ENCODE measurements around the gene IFT74. TPM values are rescaled to one million over a fixed set of nuclear protein-coding genes. Genes with fewer than 3 reads are reported as not detected.

IFT74 gene
- total RNA-seq, 1 experiment from 2014 or later = 16.2 TPM

DNA sequence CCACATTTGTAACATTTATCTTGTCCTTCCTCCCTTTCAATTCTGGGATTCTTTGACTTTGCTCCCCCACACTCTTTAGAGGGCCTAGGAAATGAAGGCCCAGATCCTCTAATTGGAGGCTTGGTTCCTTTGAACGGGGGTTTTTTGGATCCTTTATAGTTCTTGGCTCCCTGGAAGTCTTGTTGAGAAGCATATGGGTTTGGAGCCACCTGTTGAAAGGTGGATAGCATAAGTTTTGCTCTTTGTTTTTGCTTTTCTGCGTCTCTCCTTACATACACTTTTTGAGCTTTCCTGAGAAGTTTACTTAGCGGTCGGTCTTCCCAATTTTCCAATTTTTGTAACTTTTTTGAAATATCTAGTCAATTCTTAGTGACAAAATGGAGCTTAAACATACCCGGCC, 17.8 kb downstream of the IFT74 start:
- Histone ChIP-seq H3K4me1 (ENCODE audit: insufficient read depth, low read length) (peaks cover 3% of the 10 kb centered on the region; the same call in 1 of the 2 replicates), H4K5ac (ENCODE audit: insufficient read length, low read depth, low read length) (no peak overlapping the region), H3K9me3 (ENCODE audit: control insufficient read depth, low read depth, low read length) (no peaks in the 10 kb centered on the region), H3K9ac (ENCODE audit: extremely low read depth, insufficient read length, low read length) (no peak overlapping the region), H3K27me3 (ENCODE audit: insufficient read depth, low read length) (no peaks in the 10 kb centered on the region), H2BK120ac (ENCODE audit: low read depth, low read length, poor library complexity, severe bottlenecking) (no peak overlapping the region), H3K56ac (ENCODE audit: insufficient read length, low read depth, low read length) (no peak overlapping the region), H4K91ac (ENCODE audit: insufficient read length, low read depth, low read length) (no peak overlapping the region), H2BK20ac (ENCODE audit: low read depth, low read length, poor library complexity, severe bottlenecking) (no peak overlapping the region), H3K4ac (ENCODE audit: low read depth, low read length) (no peak overlapping the region), H4K8ac (replicated peaks; ENCODE audit: insufficient read length, low read depth, low read length) (no peak overlapping the region), H2AK5ac (ENCODE audit: insufficient read length, low read length) (no peak overlapping the region), H3K79me1 (ENCODE audit: insufficient read depth, low read depth, low read length, poor library complexity, severe bottlenecking) (no peaks in the 10 kb centered on the region), H3K18ac (ENCODE audit: insufficient read length, low read depth, low read length) (no peak overlapping the region), H3K27ac (ENCODE audit: insufficient read length, low read depth, low read length) (no peak overlapping the region), H2BK15ac (ENCODE audit: low read depth, low read length) (no peak overlapping the region), H4K20me1 (ENCODE audit: control insufficient read depth, insufficient read depth, insufficient read length) (no peaks in the 10 kb centered on the region), H3K23ac (ENCODE audit: insufficient read length, low read depth, low read length) (no peak overlapping the region), H3K23me2 (ENCODE audit: insufficient read length, low read depth, low read length, poor library complexity, severe bottlenecking) (no peaks in the 10 kb centered on the region), H2BK5ac (ENCODE audit: insufficient read length, low read length) (no peak overlapping the region), H3K14ac (ENCODE audit: insufficient read depth, low read length) (no peak overlapping the region), H3T11ph (ENCODE audit: low read length) (no peak overlapping the region), H3K4me2 (ENCODE audit: insufficient read depth, insufficient read length, low read length) (no peak overlapping the region), H3K79me2 (ENCODE audit: insufficient read depth, low read length) (no peaks in the 10 kb centered on the region), H2BK12ac (ENCODE audit: insufficient read length, low read depth, low read length) (no peak overlapping the region), H2AFZ (ENCODE audit: low read length) (no peak overlapping the region)
- TF ChIP-seq, protein P1, sequence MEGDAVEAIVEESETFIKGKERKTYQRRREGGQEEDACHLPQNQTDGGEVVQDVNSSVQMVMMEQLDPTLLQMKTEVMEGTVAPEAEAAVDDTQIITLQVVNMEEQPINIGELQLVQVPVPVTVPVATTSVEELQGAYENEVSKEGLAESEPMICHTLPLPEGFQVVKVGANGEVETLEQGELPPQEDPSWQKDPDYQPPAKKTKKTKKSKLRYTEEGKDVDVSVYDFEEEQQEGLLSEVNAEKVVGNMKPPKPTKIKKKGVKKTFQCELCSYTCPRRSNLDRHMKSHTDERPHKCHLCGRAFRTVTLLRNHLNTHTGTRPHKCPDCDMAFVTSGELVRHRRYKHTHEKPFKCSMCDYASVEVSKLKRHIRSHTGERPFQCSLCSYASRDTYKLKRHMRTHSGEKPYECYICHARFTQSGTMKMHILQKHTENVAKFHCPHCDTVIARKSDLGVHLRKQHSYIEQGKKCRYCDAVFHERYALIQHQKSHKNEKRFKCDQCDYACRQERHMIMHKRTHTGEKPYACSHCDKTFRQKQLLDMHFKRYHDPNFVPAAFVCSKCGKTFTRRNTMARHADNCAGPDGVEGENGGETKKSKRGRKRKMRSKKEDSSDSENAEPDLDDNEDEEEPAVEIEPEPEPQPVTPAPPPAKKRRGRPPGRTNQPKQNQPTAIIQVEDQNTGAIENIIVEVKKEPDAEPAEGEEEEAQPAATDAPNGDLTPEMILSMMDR (conservative IDR thresholded peaks at IDR 0.05) = no peak
- Mint-ChIP-seq H3K9me3 (peaks cover 0 to 8% of the 10 kb centered on the region in 2 experiments; a peak in 3 of 5 replicates), H3K4me3 (no peak overlapping the region), H3K36me3 (ENCODE audit: insufficient read depth in 1 of 3, low read depth in 3 of 3) (peaks cover 0 to 24% (median 0%) of the 10 kb centered on the region in 3 experiments; a peak in 2 of 7 replicates), H3K4me1 (peaks cover 28 to 29% of the 10 kb centered on the region in 2 experiments), H3K27ac (peak overlapping the region in 1 of 3 experiments; percentile 8; a peak in 2 of 7 replicates), H3K27me3 (ENCODE audit: low read depth) (no peaks in the 10 kb centered on the region)
- WGBS (ENCODE audit: extremely low coverage, insufficient read length, low lambda C conversion rate) = no CpG with 5 or more reads among the region's 5 CpGs
- DNase-seq = no peak
